ENCODE measurements around the gene DNAJB14.

DNAJB14 gene

GRCh38 chr4:99943904-99944437 is 2.4 kb downstream of the DNAJB14 start:
- no peak for DNase-seq

GRCh38 chr4:99938243-99938753 is 8.1 kb downstream of the DNAJB14 start:
- DNase-seq: no peak

- DNase-seq: no peak
These were observed 11.5 kb downstream of the DNAJB14 start for GRCh38 chr4:99934891-99935290.

- no peak for DNase-seq
These were observed 18.9 kb downstream of the DNAJB14 start for GRCh38 chr4:99927566-99927965.

GRCh38 chr4:99921174-99921573 is 25.2 kb downstream of the DNAJB14 start:
- no peak for DNase-seq

- no peak for DNase-seq
These were observed 27.8 kb downstream of the DNAJB14 start for GRCh38 chr4:99918656-99919055.

- DNase-seq: no peak
These were observed 28.8 kb downstream of the DNAJB14 start for GRCh38 chr4:99917575-99917974.

GRCh38 chr4:99915449-99915848 is 31.0 kb downstream of the DNAJB14 start:
- DNase-seq: no peak

GRCh38 chr4:99894998-99895397 is 51.4 kb downstream of the DNAJB14 start:
- DNase-seq: no peak

- peak; percentile 64 for DNase-seq
These were observed 52.0 kb downstream of the DNAJB14 start, which contains the start of gene LAMTOR3 for GRCh38 chr4:99894161-99894997. LAMTOR3 (minus strand) TSS chr4:99894427; CDS start chr4:99893963, 464 bp downstream.

GRCh38 chr4:99893839-99894160 is 52.6 kb downstream of the DNAJB14 start:
- no peak for DNase-seq

- DNase-seq: no peak
These were observed 53.4 kb downstream of the DNAJB14 start for GRCh38 chr4:99893029-99893428.

GRCh38 chr4:99891351-99891750 is 55.1 kb downstream of the DNAJB14 start:
- DNase-seq: no peak

GRCh38 chr4:99887837-99888236 is 58.6 kb downstream of the DNAJB14 start:
- DNase-seq: no peak

GRCh38 chr4:99886146-99886545 is 60.3 kb downstream of the DNAJB14 start:
- DNase-seq: no peak

GRCh38 chr4:99885687-99886086 is 60.7 kb downstream of the DNAJB14 start:
- DNase-seq: no peak

- DNase-seq: peak; percentile 2
These were observed 61.3 kb downstream of the DNAJB14 start for GRCh38 chr4:99885063-99885664.

- DNase-seq: no peak
These were observed 67.0 kb downstream of the DNAJB14 start for GRCh38 chr4:99879458-99879857.

- no peak for DNase-seq
These were observed 67.8 kb downstream of the DNAJB14 start for GRCh38 chr4:99878604-99879003.

GRCh38 chr4:99876946-99877345 is 69.5 kb downstream of the DNAJB14 start:
- DNase-seq: no peak

GRCh38 chr4:99875071-99875470 is 71.3 kb downstream of the DNAJB14 start:
- no peak for DNase-seq

- no peak for DNase-seq
These were observed 73.8 kb downstream of the DNAJB14 start for GRCh38 chr4:99872570-99872969.

GRCh38 chr4:99868126-99868596 is 78.3 kb downstream of the DNAJB14 start:
- no peak for DNase-seq

GRCh38 chr4:99863804-99864203 is 82.6 kb downstream of the DNAJB14 start:
- DNase-seq: no peak

Data from NCI-H748 treated with DMSO at 0.1 percent for 48 hours (cell line).